ENCODE results near the gene IRF7. TPM values are rescaled to one million over a fixed set of nuclear protein-coding genes. Genes with fewer than 3 reads are reported as not detected.

The IRF7 gene
- total and polyA plus RNA-seq, 2 donors from 2014 or later: 21.5 to 36.7 TPM

GRCh38 chr11:610146-610801, 5.5 kb downstream of the IRF7 start:
- H3K9ac ChIP-seq (ENCODE audit: low read length in 3 of 3): no peak overlapping the region
- H3K36me3 ChIP-seq (ENCODE audit: control insufficient read depth in 2 of 3, insufficient read depth in 3 of 3, low read length in 3 of 3): peaks cover 0 to 51% (median 17%) of the 10 kb centered on the region in 3 donors
- intact Hi-C loops (cut with DNase I): no loop called here

DNA sequence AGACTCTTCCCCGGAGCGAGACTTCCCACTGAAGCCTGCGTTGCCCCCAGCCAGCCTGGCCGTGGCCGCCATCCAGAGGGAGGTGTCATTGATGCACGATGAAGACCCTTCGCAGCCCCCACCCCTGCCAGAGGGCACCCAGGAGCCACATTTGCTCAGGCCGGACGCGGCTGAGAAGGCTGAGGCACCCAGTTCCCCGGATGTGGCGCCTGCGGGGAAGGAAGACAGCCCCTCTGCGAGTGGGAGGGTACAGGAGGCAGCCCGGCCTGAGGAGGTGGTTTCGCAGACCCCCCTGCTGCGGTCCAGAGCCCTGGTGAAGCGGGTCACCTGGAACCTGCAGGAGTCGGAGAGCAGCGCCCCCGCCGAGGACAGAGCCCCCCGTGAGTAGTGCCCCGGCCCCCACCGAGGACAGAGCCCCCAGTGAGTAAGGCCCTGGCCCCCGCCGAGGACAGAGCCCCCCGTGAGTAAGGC, 6.4 kb downstream of the IRF7 start:
- peaks cover 0 to 8% (median 0%) of the 10 kb centered on the region in 3 donors for H3K4me1 ChIP-seq (ENCODE audit: control insufficient read depth in 2 of 3, insufficient read depth in 2 of 3, low read depth in 1 of 3, low read length in 3 of 3)
- FAIRE-seq (no peak), DNase-seq (peak in 1 of 5 donors; percentile 70)
- no peaks in the 10 kb centered on the region for H3K9me3 ChIP-seq (ENCODE audit: control insufficient read depth in 2 of 3, insufficient read depth in 1 of 3, low read length in 3 of 3)
- H3K27me3 ChIP-seq (ENCODE audit: control insufficient read depth, insufficient read depth, low read length): no peaks in the 10 kb centered on the region
- H3K36me3 ChIP-seq (ENCODE audit: control insufficient read depth in 2 of 3, insufficient read depth in 3 of 3, low read length in 3 of 3): peaks cover 2 to 60% (median 25%) of the 10 kb centered on the region in 3 donors
- intact Hi-C loops (cut with DNase I): no loop called here
- no peak overlapping the region for H3K27ac ChIP-seq (ENCODE audit: low read depth in 2 of 2, low read length in 2 of 2)
- TF ChIP-seq, protein P1, sequence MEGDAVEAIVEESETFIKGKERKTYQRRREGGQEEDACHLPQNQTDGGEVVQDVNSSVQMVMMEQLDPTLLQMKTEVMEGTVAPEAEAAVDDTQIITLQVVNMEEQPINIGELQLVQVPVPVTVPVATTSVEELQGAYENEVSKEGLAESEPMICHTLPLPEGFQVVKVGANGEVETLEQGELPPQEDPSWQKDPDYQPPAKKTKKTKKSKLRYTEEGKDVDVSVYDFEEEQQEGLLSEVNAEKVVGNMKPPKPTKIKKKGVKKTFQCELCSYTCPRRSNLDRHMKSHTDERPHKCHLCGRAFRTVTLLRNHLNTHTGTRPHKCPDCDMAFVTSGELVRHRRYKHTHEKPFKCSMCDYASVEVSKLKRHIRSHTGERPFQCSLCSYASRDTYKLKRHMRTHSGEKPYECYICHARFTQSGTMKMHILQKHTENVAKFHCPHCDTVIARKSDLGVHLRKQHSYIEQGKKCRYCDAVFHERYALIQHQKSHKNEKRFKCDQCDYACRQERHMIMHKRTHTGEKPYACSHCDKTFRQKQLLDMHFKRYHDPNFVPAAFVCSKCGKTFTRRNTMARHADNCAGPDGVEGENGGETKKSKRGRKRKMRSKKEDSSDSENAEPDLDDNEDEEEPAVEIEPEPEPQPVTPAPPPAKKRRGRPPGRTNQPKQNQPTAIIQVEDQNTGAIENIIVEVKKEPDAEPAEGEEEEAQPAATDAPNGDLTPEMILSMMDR (IDR thresholded peaks at IDR 0.05; ENCODE audit: borderline replicate concordance, extremely low read depth, insufficient read depth): no peak
- H3K4me3 ChIP-seq (ENCODE audit: low read length in 3 of 3): no peak overlapping the region
- H3K9ac ChIP-seq (ENCODE audit: low read length in 3 of 3): no peak overlapping the region

More at GRCh38 chr11:610146-610801, 5.5 kb downstream of the IRF7 start:
- Histone ChIP-seq H3K27ac (ENCODE audit: low read depth in 2 of 2, low read length in 2 of 2) (no peak overlapping the region), H3K27me3 (ENCODE audit: control insufficient read depth, insufficient read depth, low read length) (no peaks in the 10 kb centered on the region), H3K9me3 (ENCODE audit: control insufficient read depth in 2 of 3, insufficient read depth in 1 of 3, low read length in 3 of 3) (no peaks in the 10 kb centered on the region), H3K4me1 (ENCODE audit: control insufficient read depth in 2 of 3, insufficient read depth in 2 of 3, low read depth in 1 of 3, low read length in 3 of 3) (peaks cover 0 to 14% (median 0%) of the 10 kb centered on the region in 3 donors), H3K4me3 (ENCODE audit: low read length in 3 of 3) (no peak overlapping the region)
- TF ChIP-seq, protein P1 (IDR thresholded peaks at IDR 0.05; ENCODE audit: borderline replicate concordance, extremely low read depth, insufficient read depth): no peak
- DNase-seq (peak in 1 of 5 donors; percentile 64), FAIRE-seq (no peak)

GRCh38 chr11:608791-609251, 6.9 kb downstream of the IRF7 start:
- H3K4me3 ChIP-seq (ENCODE audit: low read length in 3 of 3): no peak overlapping the region
- FAIRE-seq (no peak), DNase-seq (peak in 1 of 5 donors; percentile 79)
- peaks cover 2 to 64% (median 29%) of the 10 kb centered on the region in 3 donors for H3K36me3 ChIP-seq (ENCODE audit: control insufficient read depth in 2 of 3, insufficient read depth in 3 of 3, low read length in 3 of 3)
- peaks cover 0 to 4% (median 0%) of the 10 kb centered on the region in 3 donors for H3K4me1 ChIP-seq (ENCODE audit: control insufficient read depth in 2 of 3, insufficient read depth in 2 of 3, low read depth in 1 of 3, low read length in 3 of 3)
- H3K9me3 ChIP-seq (ENCODE audit: control insufficient read depth in 2 of 3, insufficient read depth in 1 of 3, low read length in 3 of 3): no peaks in the 10 kb centered on the region
- no peaks in the 10 kb centered on the region for H3K27me3 ChIP-seq (ENCODE audit: control insufficient read depth, insufficient read depth, low read length)
- TF ChIP-seq, protein P1 (IDR thresholded peaks at IDR 0.05; ENCODE audit: borderline replicate concordance, extremely low read depth, insufficient read depth): no peak
- no peak overlapping the region for H3K27ac ChIP-seq (ENCODE audit: low read depth in 2 of 2, low read length in 2 of 2)
- no peak overlapping the region for H3K9ac ChIP-seq (ENCODE audit: low read length in 3 of 3)
- intact Hi-C loops (cut with DNase I): no loop called here

Data from kidney (tissue), 14 donors.